Stimulated activated CD4-positive, alpha-beta T cell treated with anti-CD3 and anti-CD28 coated beads, Interleukin-4, amount 100 ng/mL, for 4 hours (primary cell): Measurements from ENCODE around the gene CDC25C.
"Not testable (repeated sequence)": the region's sequence is repeated elsewhere in the genome, so short reads cannot be mapped to it uniquely, and the experiment has no call there.

Experiments used
- DNase-seq, 2 experiments: peaks; one replicate each; pipeline ENCODE4 v3.0.0-alpha.2; 2020

Gene CDC25C

GRCh38 chr5:138274189-138274853 lies 57.3 kb downstream of the CDC25C start, which contains the start of gene GFRA3:
Gene GFRA3 (minus strand): TSS chr5:138274621. CDS start chr5:138274424, 197 bp downstream.
- peak in 1 of 2 experiments; percentile 10 for DNase-seq

DNA sequence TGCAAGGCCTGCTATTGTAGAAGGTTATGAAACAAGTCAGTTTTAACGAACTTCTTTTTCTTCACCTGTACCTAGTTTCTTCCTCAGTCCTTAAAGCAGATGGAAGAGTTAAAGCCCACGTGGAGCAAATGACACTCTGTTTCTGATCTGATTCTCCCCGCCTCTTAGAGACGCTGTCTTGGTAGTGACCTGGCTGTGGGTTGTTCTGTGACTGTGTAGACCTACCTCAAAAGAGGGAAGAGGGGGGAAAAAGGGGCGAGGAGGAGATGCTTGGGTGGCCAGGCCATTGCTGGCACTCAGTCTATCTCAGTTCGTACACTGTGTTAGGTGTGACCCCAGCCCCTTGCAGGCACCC lies 57.8 kb downstream of the CDC25C start:
- DNase-seq = no peak

GRCh38 chr5:138272681-138273080 lies 58.9 kb downstream of the CDC25C start:
- DNase-seq = no peak

DNA sequence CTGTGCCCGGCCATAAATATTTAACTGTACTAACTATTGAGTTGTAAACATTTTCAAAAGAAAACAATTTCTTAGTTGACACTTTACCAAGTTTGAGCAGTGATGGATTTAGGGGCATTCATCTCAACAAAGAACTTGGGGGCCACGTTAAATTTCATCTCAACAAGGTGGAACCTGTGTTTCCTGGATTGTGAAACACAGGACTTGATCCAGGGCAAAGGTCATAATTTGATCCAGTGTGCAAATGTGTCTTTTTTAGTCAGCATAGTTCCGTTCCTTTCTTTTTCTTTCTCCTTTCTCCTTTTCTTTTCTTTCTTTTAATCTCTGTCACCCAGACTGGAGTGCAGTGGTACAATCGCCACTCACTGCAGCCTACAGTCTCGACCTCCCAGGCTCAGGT lies 60.3 kb downstream of the CDC25C start:
- DNase-seq = no peak

- DNase-seq = no peak
These were observed 67.4 kb downstream of the CDC25C start for GRCh38 chr5:138264183-138264582.

DNA sequence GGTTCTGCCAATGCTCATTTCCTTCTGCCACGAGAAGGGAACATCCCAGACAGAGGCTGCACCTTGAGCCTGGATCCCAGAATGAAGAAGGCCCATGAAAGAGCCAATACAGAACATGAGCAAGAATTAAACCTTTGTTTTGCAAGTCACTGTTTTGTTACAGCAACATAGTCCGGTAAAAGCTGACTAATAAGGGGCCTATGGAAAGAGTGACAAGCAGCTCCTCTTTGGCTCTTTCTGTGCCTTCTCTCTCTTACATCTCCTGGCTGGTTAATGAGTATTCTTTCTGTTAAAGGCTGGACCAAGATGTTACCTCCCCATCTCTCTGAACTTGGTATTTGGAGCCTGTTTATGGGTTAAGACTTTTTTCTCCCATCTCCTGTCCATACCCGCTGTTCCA lies 68.0 kb downstream of the CDC25C start:
- DNase-seq = no peak

DNA sequence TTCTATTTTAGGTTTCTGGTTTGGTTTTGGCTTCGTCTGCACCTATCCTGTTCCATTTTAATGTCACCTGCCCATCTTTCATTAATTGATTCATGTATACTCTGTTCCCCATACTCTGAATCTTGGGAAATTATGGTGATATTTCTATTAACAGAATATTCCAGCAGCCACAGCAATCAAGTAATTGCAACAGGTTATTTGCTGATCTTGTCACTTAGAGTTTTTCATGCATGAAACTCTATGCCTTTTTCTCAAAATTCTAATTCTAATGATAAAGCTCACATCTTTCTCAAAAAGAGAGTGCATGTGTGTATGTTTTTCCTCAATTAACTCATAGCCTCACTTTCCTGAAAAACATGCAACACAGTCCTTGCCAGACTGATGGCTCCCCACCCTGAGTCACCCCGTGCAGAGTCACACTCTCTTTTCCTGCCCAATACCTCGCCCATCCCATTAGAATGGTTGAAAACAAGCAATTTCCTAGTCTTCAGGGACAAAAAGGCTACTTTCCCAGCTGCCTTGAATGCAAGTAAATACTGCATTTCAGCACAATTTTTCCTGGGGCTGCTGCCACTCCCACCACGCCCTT lies 72.8 kb downstream of the CDC25C start:
- DNase-seq = no peak

DNA sequence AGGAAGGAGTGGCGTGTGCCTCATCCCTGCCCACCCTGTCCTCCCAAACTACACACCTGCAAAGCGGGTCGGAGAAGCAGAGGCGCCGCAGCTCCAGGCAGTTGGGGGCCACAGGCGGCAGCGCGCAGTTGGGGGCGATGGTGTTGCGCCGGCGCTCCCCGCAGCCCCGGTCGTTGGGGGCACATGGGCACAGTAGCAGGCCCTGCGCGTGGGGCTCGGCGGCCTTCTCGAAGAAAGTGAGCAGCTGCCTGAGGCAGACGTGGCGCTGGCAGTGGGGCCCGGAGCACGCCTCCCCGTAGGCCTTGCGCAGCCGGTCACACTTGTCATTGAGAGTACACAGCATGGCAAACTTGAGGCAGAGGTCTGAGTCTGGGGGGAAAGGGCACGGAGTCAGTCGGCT lies 74.0 kb downstream of the CDC25C start:
- no peak for DNase-seq

DNA sequence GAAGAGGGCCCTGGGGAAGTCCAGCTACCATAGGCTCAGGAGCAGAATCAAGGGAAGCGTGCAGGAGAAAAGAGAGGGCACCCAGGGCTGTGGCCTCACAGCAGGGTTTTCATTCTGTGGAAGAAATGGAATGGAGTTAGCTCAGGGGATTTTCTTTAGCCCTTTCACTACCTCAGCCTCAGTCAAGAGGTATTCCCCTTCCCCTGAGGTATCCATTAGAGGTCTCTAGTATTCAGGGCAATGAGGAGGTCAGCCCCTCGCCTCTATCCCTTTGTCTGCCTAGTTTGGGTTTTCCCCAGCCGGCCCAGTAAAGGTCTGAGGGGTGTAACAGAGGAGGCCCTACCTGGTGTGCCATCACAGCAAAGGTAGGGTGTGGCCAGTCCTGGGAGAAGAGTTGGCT lies 78.7 kb downstream of the CDC25C start:
- DNase-seq = no peak

- not testable (repeated sequence) for DNase-seq
These were observed 83.8 kb downstream of the CDC25C start for GRCh38 chr5:138247800-138248199.

GRCh38 chr5:138246822-138247221 lies 84.8 kb downstream of the CDC25C start:
- DNase-seq = no peak

DNA sequence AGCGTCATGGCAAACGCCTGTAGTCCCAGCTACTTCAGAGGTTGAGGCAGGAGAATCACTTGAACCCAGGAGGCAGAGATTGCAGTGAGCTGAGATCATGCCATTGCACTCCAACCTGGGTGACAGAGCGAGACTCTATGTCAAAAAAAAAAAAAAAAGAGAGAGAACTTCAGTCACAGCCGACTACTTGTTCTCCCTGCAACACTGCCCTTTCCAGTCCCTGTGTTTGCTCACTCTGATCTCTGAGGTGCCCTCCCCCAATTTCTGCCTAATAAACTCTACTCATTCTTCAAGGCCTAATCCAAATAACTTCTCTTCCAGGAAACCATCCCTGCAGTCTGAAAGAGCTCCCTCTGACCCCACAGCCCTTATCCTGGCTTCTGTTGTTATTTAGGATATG lies 85.3 kb downstream of the CDC25C start:
- no peak for DNase-seq

DNA sequence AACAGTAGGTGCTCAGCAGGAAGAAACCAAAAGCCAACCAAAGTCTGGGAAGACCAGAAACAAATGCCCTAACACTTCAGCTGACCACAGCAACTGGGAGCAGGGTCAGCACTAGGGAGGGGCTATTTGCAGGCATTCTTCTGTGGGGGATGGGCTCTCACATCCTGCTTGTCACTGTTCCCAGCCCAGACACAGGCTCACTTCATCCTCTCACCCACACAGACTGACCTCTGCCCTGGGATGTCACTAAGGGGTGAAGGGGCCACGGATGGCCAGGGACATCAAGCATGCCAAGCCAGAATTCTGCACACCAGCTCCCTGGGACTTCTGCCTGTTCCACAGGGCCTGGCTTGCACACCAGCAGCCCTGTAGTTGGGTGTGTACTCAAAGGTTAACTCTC lies 85.9 kb downstream of the CDC25C start:
- DNase-seq = no peak

DNA sequence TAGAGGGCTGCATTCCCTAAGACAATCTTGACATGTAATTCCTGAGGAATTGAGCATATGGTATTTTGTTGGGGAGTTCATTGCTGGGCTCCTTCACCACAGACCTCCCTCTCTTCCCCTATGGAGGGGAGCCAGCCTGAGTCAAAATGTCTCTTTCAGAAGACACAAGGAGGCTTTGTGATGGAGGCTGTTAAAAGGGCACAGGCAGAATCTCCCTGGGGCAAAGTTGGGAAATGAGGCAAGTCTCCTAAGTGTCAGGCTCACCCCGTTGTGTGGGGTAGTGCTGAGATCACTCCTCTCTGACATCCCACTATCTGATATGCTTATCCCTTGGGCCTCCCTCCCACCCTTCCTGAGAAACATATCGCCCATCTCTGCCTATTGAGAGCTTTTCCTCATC lies 87.8 kb downstream of the CDC25C start:
- DNase-seq = no peak

DNA sequence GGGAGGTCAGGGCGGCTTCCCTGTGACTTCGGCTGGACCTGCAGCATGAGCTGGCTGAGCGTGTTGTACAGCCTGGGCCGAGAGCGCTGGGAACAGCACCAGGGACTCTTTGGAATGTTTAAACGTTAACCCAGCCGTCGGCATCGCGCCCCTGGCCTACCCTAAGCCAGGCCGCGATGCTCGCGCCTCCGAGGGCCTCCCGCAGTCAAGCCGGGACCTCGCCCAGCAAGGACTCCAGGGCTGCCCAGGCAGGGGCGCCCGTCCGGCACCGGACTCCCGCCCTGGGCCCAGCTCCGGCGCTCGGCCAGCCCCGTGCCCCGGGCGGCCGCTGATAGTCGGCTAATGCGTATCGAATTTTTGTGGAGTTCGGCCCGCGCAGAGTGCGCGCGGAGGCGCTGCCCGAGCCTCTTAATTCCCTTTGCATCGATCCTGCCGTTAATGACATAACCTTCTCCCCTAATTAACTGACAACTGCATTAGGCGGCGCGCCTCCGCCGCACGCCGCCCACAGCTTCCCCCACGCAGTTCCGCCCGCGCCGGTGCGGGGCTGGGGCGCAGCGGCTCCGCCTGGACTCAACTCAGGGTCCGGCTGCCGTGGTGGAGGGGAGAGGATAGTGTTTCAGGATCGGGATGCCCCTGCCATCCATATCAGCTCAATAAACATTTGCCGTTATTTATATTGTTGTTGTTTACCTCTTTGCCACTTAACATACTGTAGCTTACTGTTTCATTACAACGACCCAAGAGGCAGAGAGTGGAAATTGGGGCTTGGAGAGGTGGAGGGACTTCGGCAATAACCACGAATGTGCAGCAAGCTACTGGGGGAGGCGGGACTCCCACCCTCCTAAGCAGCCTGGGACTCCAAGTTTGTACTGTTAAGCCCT lies 89.7 kb downstream of the CDC25C start:
- peak in 1 of 2 experiments; percentile 2 for DNase-seq

GRCh38 chr5:138240650-138241385 lies 90.8 kb downstream of the CDC25C start:
- no peak for DNase-seq

DNA sequence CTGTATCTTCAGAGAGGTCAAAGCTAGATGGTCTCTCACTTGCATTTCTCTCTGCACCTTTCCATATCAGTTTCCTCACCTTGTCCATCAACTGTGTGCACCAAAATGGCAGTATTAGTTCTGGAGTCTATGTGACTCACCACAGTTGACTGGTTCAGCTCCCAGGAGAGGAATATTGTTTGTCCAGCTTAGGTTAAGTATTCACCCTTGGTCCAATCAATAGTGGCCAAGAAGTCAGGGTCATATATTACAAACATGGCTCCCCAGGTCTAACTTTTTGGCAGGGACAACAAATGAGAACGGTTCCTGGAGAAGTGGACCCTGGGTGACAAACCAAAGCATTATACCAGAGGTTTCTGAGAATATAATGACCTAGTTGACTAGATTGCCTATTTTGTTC lies 93.6 kb downstream of the CDC25C start:
- DNase-seq = no peak
